B cell (primary cell): Measurements from ENCODE around the gene ITSN1. TPM values are rescaled to one million over a fixed set of nuclear protein-coding genes. Genes with fewer than 3 reads are reported as not detected.

Experiments
- ATAC-seq: fragments of 200-7000 bp; cut with Tn5 transposase; one replicate; pipeline ENCODE4 v1.10.0; 2021; ENCODE audit warnings: low read depth, mild to moderate bottlenecking, moderate number of reproducible peaks, moderate library complexity
- CTCF ChIA-PET: fragments of 350-600 bp; sonication (Branson Sonifier 250); formaldehyde crosslinking; loops from one replicate; lab custom pipeline; 2021; ENCODE audit warnings: antibody characterized with exemption, inconsistent platforms; lab: Charles Lee
- POLR2A ChIA-PET: fragments of 350-600 bp; sonication (Branson Sonifier 250); formaldehyde crosslinking; loops from one replicate; lab custom pipeline; 2021; ENCODE audit warnings: antibody characterized with exemption; lab: Charles Lee
- DNase-seq: peaks from one replicate; pipeline ENCODE4 v3.0.0; 2013
- H2AFZ ChIP-seq: 2 replicates; pipeline ENCODE4 v1.6.1; 2012; ENCODE audit warnings: mild to moderate bottlenecking, low read depth, low read length; ENCODE audit not compliant: insufficient read depth, poor library complexity, severe bottlenecking
- H3K27ac ChIP-seq, 2 donors: 1 replicate in 1 of 2; 2 replicates in 1 of 2; pipeline ENCODE4 v1.5.1; 2012 to 2013; ENCODE audit warnings: low read length in 2 of 2, mild to moderate bottlenecking in 2 of 2, moderate library complexity in 1 of 2
- H3K27me3 ChIP-seq, 4 experiments: fragments of 200-600 bp in 1 of 4; sonication (generic) in 1 of 4; replicated peaks in 1 of 4; 1 replicate in 2 of 4; 2 replicates in 2 of 4; pipeline versions ENCODE4 v1.6.1 to v1.7.0; 2013 to 2016; ENCODE audit warnings: low read length in 3 of 4, mild to moderate bottlenecking in 2 of 4, mixed read lengths in 1 of 4, moderate library complexity in 1 of 4; ENCODE audit not compliant: insufficient read depth in 4 of 4, control insufficient read depth in 3 of 4; ENCODE audit errors: control extremely low read depth in 1 of 4
- H3K36me3 ChIP-seq, 2 experiments: replicated peaks in 1 of 2; 1 replicate in 1 of 2; 2 replicates in 1 of 2; pipeline versions ENCODE4 v1.6.1 to v1.7.1; 2013; ENCODE audit warnings: low read length in 1 of 2; ENCODE audit not compliant: insufficient read depth in 2 of 2, control insufficient read depth in 1 of 2; ENCODE audit errors: control extremely low read depth in 1 of 2, extremely low read depth in 1 of 2
- H3K4me1 ChIP-seq, 2 donors: fragments of 200-600 bp in 1 of 2; sonication (generic) in 1 of 2; 1 replicate in 1 of 2; 2 replicates in 1 of 2; pipeline versions ENCODE4 v1.5.1 to v1.6.1; 2013 to 2017; ENCODE audit warnings: low read length in 2 of 2; ENCODE audit not compliant: control insufficient read depth in 2 of 2, insufficient read depth in 2 of 2
- H3K4me2 ChIP-seq: replicated peaks from 2 replicates; pipeline ENCODE3; 2012; ENCODE audit warnings: mild to moderate bottlenecking, low read depth, low read length; ENCODE audit not compliant: poor library complexity, severe bottlenecking
- H3K4me3 ChIP-seq, 5 experiments: fragments of 200-600 bp in 1 of 5; sonication (generic) in 1 of 5; 1 replicate in 3 of 5; 2 replicates in 2 of 5; pipeline versions ENCODE4 v1.5.1 to v1.7.0; 2011 to 2016; ENCODE audit warnings: low read length in 4 of 5, mild to moderate bottlenecking in 4 of 5, low read depth in 2 of 5, control low read depth in 1 of 5, moderate library complexity in 1 of 5; ENCODE audit not compliant: insufficient read depth in 1 of 5; ENCODE audit errors: control extremely low read depth in 1 of 5, extremely low read depth in 1 of 5
- H3K79me2 ChIP-seq: fragments of 200-600 bp; sonication (generic); one replicate; pipeline ENCODE4 v1.6.0; 2016; ENCODE audit warnings: low read length; ENCODE audit not compliant: control insufficient read depth, insufficient read depth
- H3K9ac ChIP-seq: fragments of 200-600 bp; sonication (generic); 2 replicates; pipeline ENCODE4 v1.6.1; 2017; ENCODE audit warnings: mild to moderate bottlenecking, low read length, moderate library complexity
- H3K9me3 ChIP-seq, 3 donors: one replicate each; pipeline versions ENCODE4 v1.6.1 to v1.7.1; 2013; ENCODE audit warnings: low read length in 2 of 3; ENCODE audit not compliant: control insufficient read depth in 2 of 3, insufficient read depth in 1 of 3; ENCODE audit errors: control extremely low read depth in 1 of 3
- H4K20me1 ChIP-seq: 2 replicates; pipeline ENCODE4 v1.6.0; 2012; ENCODE audit warnings: mild to moderate bottlenecking, low read length; ENCODE audit not compliant: insufficient read depth, control insufficient read depth, poor library complexity, severe bottlenecking
- H3K27ac Mint-ChIP-seq: one replicate; pipeline ENCODE4 v1.8.0; 2021; ENCODE audit warnings: mixed read lengths
- H3K27me3 Mint-ChIP-seq: one replicate; pipeline ENCODE4 v1.8.0; 2021; ENCODE audit warnings: mixed read lengths
- H3K4me1 Mint-ChIP-seq: one replicate; pipeline ENCODE4 v1.8.0; 2021; ENCODE audit warnings: mixed read lengths
- H3K4me3 Mint-ChIP-seq: one replicate; pipeline ENCODE4 v1.8.0; 2021; ENCODE audit warnings: mixed read lengths
- H3K9me3 Mint-ChIP-seq: one replicate; pipeline ENCODE4 v1.8.0; 2022; ENCODE audit warnings: mixed read lengths; ENCODE audit not compliant: insufficient read depth
- EZH2 ChIP-seq: IDR thresholded peaks from 2 replicates; pipeline ENCODE4 v1.6.1; 2012; ENCODE audit warnings: borderline replicate concordance, low read depth, mild to moderate bottlenecking, moderate library complexity, low read length; ENCODE audit not compliant: insufficient read depth, poor library complexity, severe bottlenecking
- WGBS: methylation state at CpG from one replicate; pipeline ENCODE4 v1.1.5; 2013; ENCODE audit warnings: missing lambda C conversion rate; ENCODE audit not compliant: insufficient coverage; 5-methylcytosine and 5-hydroxymethylcytosine counted together
- intact Hi-C: fragments of 100-400 bp; cut with micrococcal nuclease; formaldehyde crosslinking; loops from one replicate; pipeline ENCODE4 v1.10.0; 2022
- polyA plus RNA-seq: library from polyadenylated mRNA; depleted of rRNA; stranded (reverse); fragments of >200 nt; gene quantifications from 2 replicates; pipeline ENCODE4 v1.2.3, GENCODE V29; 2012
- total RNA-seq, 2 donors: library from RNA; stranded (reverse); fragments of 120-200 nt in 1 of 2; gene quantifications; 1 replicate in 1 of 2; 2 replicates in 1 of 2; pipeline versions ENCODE4 v1.2.3 to v1.2.4, GENCODE V29; 2013 to 2022
- TF ChIP-seq, protein P1 (sequence below): fragments of 200-600 bp; IDR thresholded peaks from one replicate; pipeline ENCODE4 v1.8.0; 2022; ENCODE audit warnings: antibody characterized with exemption, mild to moderate bottlenecking

ITSN1 gene
- total and polyA plus RNA-seq, 2 donors (not counting 1 experiment from before 2014, with no cell fraction given), result 0.31 to 2.4 TPM

DNA sequence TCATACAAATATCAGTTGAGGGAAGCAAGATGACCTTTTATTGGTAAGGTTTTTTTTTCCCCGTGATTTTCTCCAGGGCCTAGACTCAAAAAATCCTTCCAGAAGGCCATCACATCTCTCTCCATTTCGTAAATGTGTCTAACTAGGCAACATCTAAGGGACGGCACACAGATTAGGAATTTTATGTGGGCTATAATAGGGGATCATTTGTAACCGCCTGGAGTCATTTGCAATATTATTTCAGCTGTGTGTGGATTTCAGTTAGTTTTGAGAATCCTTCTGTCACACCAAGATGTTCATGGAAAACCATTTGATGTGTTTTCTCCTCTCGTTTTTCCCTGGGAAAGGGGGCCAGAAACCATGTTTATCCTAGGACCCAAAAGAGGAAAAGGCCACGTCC, 210.2 kb downstream of the ITSN1 start:
- Mint-ChIP-seq H3K4me3 (no peak overlapping the region), H3K9me3 (no peaks in the 10 kb centered on the region), H3K27ac (no peak overlapping the region), H3K4me1 (peaks cover 9% of the 10 kb centered on the region), H3K27me3 (peaks cover 10% of the 10 kb centered on the region)
- ChIA-PET CTCF (no interaction called here), POLR2A (no interaction called here)
- H3K9ac ChIP-seq, result no peak overlapping the region
- no peaks in the 10 kb centered on the region for H3K27me3 ChIP-seq
- no peak overlapping the region for H2AFZ ChIP-seq
- no peaks in the 10 kb centered on the region for H3K9me3 ChIP-seq
- no peak overlapping the region for H3K27ac ChIP-seq
- H4K20me1 ChIP-seq, result no peaks in the 10 kb centered on the region
- no peaks in the 10 kb centered on the region for H3K36me3 ChIP-seq
- H3K79me2 ChIP-seq, result no peaks in the 10 kb centered on the region
- H3K4me3 ChIP-seq, result no peak overlapping the region
- ATAC-seq (no peak), DNase-seq (no peak)
- no peak overlapping the region for H3K4me2 ChIP-seq
- WGBS, result no CpG with 5 or more reads among the region's 6 CpGs
- TF ChIP-seq EZH2, result no peak
- TF ChIP-seq, protein P1, sequence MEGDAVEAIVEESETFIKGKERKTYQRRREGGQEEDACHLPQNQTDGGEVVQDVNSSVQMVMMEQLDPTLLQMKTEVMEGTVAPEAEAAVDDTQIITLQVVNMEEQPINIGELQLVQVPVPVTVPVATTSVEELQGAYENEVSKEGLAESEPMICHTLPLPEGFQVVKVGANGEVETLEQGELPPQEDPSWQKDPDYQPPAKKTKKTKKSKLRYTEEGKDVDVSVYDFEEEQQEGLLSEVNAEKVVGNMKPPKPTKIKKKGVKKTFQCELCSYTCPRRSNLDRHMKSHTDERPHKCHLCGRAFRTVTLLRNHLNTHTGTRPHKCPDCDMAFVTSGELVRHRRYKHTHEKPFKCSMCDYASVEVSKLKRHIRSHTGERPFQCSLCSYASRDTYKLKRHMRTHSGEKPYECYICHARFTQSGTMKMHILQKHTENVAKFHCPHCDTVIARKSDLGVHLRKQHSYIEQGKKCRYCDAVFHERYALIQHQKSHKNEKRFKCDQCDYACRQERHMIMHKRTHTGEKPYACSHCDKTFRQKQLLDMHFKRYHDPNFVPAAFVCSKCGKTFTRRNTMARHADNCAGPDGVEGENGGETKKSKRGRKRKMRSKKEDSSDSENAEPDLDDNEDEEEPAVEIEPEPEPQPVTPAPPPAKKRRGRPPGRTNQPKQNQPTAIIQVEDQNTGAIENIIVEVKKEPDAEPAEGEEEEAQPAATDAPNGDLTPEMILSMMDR, result no peak
- H3K4me1 ChIP-seq, result no peaks in the 10 kb centered on the region
- intact Hi-C loops, result no loop called here

DNA sequence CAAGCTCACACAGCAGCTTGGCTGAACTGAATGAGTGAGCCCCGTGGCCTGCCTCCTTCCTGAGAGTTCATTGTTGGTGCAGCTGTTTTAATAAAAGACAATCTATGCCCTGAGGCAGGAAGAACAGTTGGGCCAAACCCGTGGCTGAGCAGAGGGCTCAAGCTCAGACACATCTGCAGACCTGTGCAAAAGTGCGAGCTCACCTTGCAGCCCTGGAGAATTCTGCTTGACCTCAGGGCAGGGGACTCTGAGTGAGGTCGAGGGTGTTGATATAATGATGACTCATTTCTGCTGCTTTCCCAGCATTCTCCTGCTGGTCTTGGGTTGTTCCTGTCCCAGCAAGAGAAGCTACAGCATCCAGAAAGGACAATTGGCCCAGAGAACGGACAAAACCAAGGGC, 212.3 kb downstream of the ITSN1 start:
- no peaks in the 10 kb centered on the region for H3K9me3 Mint-ChIP-seq
- ChIA-PET POLR2A (no interaction called here), CTCF (no interaction called here)
- no peak overlapping the region for H3K4me3 Mint-ChIP-seq
- ATAC-seq, result no peak
- peaks cover 16% of the 10 kb centered on the region for H3K27me3 Mint-ChIP-seq
- no peaks in the 10 kb centered on the region for H3K4me1 Mint-ChIP-seq
- DNase-seq, result no peak
- no peaks in the 10 kb centered on the region for H4K20me1 ChIP-seq
- H3K4me2 ChIP-seq, result no peak overlapping the region
- no peaks in the 10 kb centered on the region for H3K27me3 ChIP-seq
- no peak overlapping the region for H3K4me3 ChIP-seq
- H3K9me3 ChIP-seq, result no peaks in the 10 kb centered on the region
- no peak overlapping the region for H3K9ac ChIP-seq
- no peak overlapping the region for H3K27ac ChIP-seq
- no peaks in the 10 kb centered on the region for H3K4me1 ChIP-seq
- no peaks in the 10 kb centered on the region for H3K36me3 ChIP-seq
- intact Hi-C loops, result no loop called here
- no peaks in the 10 kb centered on the region for H3K79me2 ChIP-seq
- TF ChIP-seq, protein P1, result no peak
- no peak for TF ChIP-seq EZH2
- H2AFZ ChIP-seq, result no peak overlapping the region
- H3K27ac Mint-ChIP-seq, result no peak overlapping the region
- 79% methylated on average over 5 of the region's 5 CpGs for WGBS
